Mammary epithelial cell (primary cell): ENCODE data around the gene ARHGEF10L.

Experiments
- CTCF ChIP-seq, 2 donors: IDR thresholded peaks in 1 of 2; conservative IDR thresholded peaks in 1 of 2; 2 replicates each; pipeline ENCODE4 v1.5.1; 2011 to 2012; ENCODE audit warnings: inconsistent platforms in 2 of 2, low read length in 2 of 2, mild to moderate bottlenecking in 2 of 2, control low read depth in 1 of 2, low read depth in 1 of 2; ENCODE audit not compliant: insufficient read depth in 1 of 2; ENCODE audit errors: extremely low read depth in 1 of 2
- EZH2 ChIP-seq: IDR thresholded peaks from 2 replicates; pipeline ENCODE4 v1.6.1; 2012; ENCODE audit warnings: low read length, inconsistent platforms, borderline replicate concordance

- TF ChIP-seq CTCF (conservative IDR thresholded peaks at IDR 0.05 in 1 of 2, IDR thresholded peaks at IDR 0.05 in 1 of 2; ENCODE audit: extremely low read depth in 1 of 2, insufficient read depth in 1 of 2, low read depth in 1 of 2, low read length in 2 of 2) (no peak), EZH2 (no peak)
Measured at GRCh38 chr1:17723684-17724083, 184.2 kb downstream of the ARHGEF10L start.
